ENCODE data around the gene SERPINA5. TPM values are rescaled to one million over a fixed set of nuclear protein-coding genes. Genes with fewer than 3 reads are reported as not detected.

Gene SERPINA5
- total RNA-seq, 1 donor = 0.36 TPM

- peaks cover 4% of the 10 kb centered on the region for H3K27me3 ChIP-seq (ENCODE audit: insufficient read depth, low read length)
- no peak overlapping the region for H2AFZ ChIP-seq (ENCODE audit: low read length)
- H4K20me1 ChIP-seq (ENCODE audit: insufficient read depth, low read length) = no peaks in the 10 kb centered on the region
- H3K27ac ChIP-seq (ENCODE audit: low read depth, low read length) = no peak overlapping the region
- H3K4me1 ChIP-seq (ENCODE audit: insufficient read depth, low read length) = peaks cover 11% of the 10 kb centered on the region
- no peaks in the 10 kb centered on the region for H3K36me3 ChIP-seq (ENCODE audit: insufficient read depth, low read length)
- DNase-seq (ENCODE audit: insufficient read length, low spot score, missing footprints) = no peak
- no peak overlapping the region for H3K4me2 ChIP-seq (ENCODE audit: insufficient read depth, low read length)
- no peak overlapping the region for H3K4me3 ChIP-seq (ENCODE audit: insufficient read depth, low read length)
- TF ChIP-seq, protein P1, sequence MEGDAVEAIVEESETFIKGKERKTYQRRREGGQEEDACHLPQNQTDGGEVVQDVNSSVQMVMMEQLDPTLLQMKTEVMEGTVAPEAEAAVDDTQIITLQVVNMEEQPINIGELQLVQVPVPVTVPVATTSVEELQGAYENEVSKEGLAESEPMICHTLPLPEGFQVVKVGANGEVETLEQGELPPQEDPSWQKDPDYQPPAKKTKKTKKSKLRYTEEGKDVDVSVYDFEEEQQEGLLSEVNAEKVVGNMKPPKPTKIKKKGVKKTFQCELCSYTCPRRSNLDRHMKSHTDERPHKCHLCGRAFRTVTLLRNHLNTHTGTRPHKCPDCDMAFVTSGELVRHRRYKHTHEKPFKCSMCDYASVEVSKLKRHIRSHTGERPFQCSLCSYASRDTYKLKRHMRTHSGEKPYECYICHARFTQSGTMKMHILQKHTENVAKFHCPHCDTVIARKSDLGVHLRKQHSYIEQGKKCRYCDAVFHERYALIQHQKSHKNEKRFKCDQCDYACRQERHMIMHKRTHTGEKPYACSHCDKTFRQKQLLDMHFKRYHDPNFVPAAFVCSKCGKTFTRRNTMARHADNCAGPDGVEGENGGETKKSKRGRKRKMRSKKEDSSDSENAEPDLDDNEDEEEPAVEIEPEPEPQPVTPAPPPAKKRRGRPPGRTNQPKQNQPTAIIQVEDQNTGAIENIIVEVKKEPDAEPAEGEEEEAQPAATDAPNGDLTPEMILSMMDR (IDR thresholded peaks at IDR 0.05; ENCODE audit: extremely low read depth, low read depth, low read length) = no peak
- H3K9me3 ChIP-seq (ENCODE audit: low read depth, low read length) = no peaks in the 10 kb centered on the region
- no peaks in the 10 kb centered on the region for H3K79me2 ChIP-seq (ENCODE audit: insufficient read depth, low read length)
Observed at GRCh38 chr14:94582199-94582750, 1.0 kb downstream of the SERPINA5 start.

- TF ChIP-seq, protein P1 (IDR thresholded peaks at IDR 0.05; ENCODE audit: extremely low read depth, low read depth, low read length) = no peak
- H3K36me3 ChIP-seq (ENCODE audit: insufficient read depth, low read length) = no peaks in the 10 kb centered on the region
- no peaks in the 10 kb centered on the region for H3K9me3 ChIP-seq (ENCODE audit: low read depth, low read length)
- peaks cover 11% of the 10 kb centered on the region for H3K4me1 ChIP-seq (ENCODE audit: insufficient read depth, low read length)
- no peak overlapping the region for H2AFZ ChIP-seq (ENCODE audit: low read length)
- no peak overlapping the region for H3K4me3 ChIP-seq (ENCODE audit: insufficient read depth, low read length)
- H4K20me1 ChIP-seq (ENCODE audit: insufficient read depth, low read length) = no peaks in the 10 kb centered on the region
- no peaks in the 10 kb centered on the region for H3K79me2 ChIP-seq (ENCODE audit: insufficient read depth, low read length)
- no peak overlapping the region for H3K27ac ChIP-seq (ENCODE audit: low read depth, low read length)
- H3K27me3 ChIP-seq (ENCODE audit: insufficient read depth, low read length) = peaks cover 7% of the 10 kb centered on the region
- H3K4me2 ChIP-seq (ENCODE audit: insufficient read depth, low read length) = no peak overlapping the region
- no peak for DNase-seq (ENCODE audit: insufficient read length, low spot score, missing footprints)
Observed at GRCh38 chr14:94582851-94583250, 1.6 kb downstream of the SERPINA5 start.

- DNase-seq (ENCODE audit: insufficient read length, low spot score, missing footprints) = no peak
- H3K79me2 ChIP-seq (ENCODE audit: insufficient read depth, low read length) = no peaks in the 10 kb centered on the region
- no peak overlapping the region for H2AFZ ChIP-seq (ENCODE audit: low read length)
- no peaks in the 10 kb centered on the region for H3K36me3 ChIP-seq (ENCODE audit: insufficient read depth, low read length)
- no peaks in the 10 kb centered on the region for H3K9me3 ChIP-seq (ENCODE audit: low read depth, low read length)
- H3K4me2 ChIP-seq (ENCODE audit: insufficient read depth, low read length) = no peak overlapping the region
- H3K4me1 ChIP-seq (ENCODE audit: insufficient read depth, low read length) = peaks cover 11% of the 10 kb centered on the region
- no peak overlapping the region for H3K27ac ChIP-seq (ENCODE audit: low read depth, low read length)
- TF ChIP-seq, protein P1 (IDR thresholded peaks at IDR 0.05; ENCODE audit: extremely low read depth, low read depth, low read length) = no peak
- no peak overlapping the region for H3K4me3 ChIP-seq (ENCODE audit: insufficient read depth, low read length)
- no peaks in the 10 kb centered on the region for H4K20me1 ChIP-seq (ENCODE audit: insufficient read depth, low read length)
- peaks cover 7% of the 10 kb centered on the region for H3K27me3 ChIP-seq (ENCODE audit: insufficient read depth, low read length)
Observed at GRCh38 chr14:94583557-94583956, 2.3 kb downstream of the SERPINA5 start.

DNA sequence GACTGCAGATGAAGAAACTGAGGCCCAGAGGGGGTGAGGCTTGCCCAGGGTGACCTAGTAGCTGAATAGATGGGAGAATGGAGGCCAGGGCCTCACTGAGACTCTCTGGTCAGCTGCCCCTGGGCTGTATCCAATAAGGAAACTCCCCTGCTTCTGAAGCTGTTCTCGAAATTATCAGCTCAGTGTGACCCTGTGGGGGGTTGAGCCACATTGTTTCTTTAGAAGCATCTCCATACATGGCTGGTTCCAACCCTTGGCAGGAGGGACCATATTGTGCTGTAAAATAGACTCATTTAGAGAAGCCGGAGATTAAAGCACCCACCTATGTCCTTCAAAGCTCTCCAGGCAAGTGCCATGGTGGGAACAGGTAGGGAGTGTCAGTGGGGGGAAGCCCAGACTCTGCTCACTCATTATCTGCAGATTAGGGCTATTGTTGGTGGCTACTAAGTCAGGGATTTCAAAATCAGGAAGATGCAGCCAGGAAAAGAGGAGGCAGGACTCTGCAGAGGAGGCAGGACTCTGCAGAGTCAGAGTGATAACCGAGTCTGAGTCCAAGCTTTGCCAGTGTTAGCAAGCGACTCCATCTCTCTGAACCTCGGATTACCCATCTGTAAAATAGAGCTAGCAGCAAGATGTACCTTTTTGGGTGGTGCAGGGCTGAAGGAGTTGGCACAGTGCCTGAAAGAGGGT, 3.5 kb downstream of the SERPINA5 start:
- peaks cover 11% of the 10 kb centered on the region for H3K4me1 ChIP-seq (ENCODE audit: insufficient read depth, low read length)
- H3K9me3 ChIP-seq (ENCODE audit: low read depth, low read length) = no peaks in the 10 kb centered on the region
- peaks cover 7% of the 10 kb centered on the region for H3K27me3 ChIP-seq (ENCODE audit: insufficient read depth, low read length)
- no peak overlapping the region for H3K4me3 ChIP-seq (ENCODE audit: insufficient read depth, low read length)
- no peaks in the 10 kb centered on the region for H4K20me1 ChIP-seq (ENCODE audit: insufficient read depth, low read length)
- no peak for DNase-seq (ENCODE audit: insufficient read length, low spot score, missing footprints)
- H3K36me3 ChIP-seq (ENCODE audit: insufficient read depth, low read length) = no peaks in the 10 kb centered on the region
- no peak overlapping the region for H3K27ac ChIP-seq (ENCODE audit: low read depth, low read length)
- H3K4me2 ChIP-seq (ENCODE audit: insufficient read depth, low read length) = no peak overlapping the region
- TF ChIP-seq, protein P1 (IDR thresholded peaks at IDR 0.05; ENCODE audit: extremely low read depth, low read depth, low read length) = no peak
- H3K79me2 ChIP-seq (ENCODE audit: insufficient read depth, low read length) = no peaks in the 10 kb centered on the region
- H2AFZ ChIP-seq (ENCODE audit: low read length) = no peak overlapping the region
